Ishikawa (cell line): Measurements from ENCODE around the gene XXYLT1.

Experiments
- CEBPB ChIP-seq: IDR thresholded peaks from 2 replicates; pipeline ENCODE4 v1.6.1; 2012
- CREB1 ChIP-seq: IDR thresholded peaks from 2 replicates; pipeline ENCODE4 v1.6.1; 2012; ENCODE audit warnings: low read depth
- EGR1 ChIP-seq: IDR thresholded peaks from 2 replicates; pipeline ENCODE4 v1.6.1; 2012
- EP300 ChIP-seq: IDR thresholded peaks from 2 replicates; pipeline ENCODE4 v1.6.1; 2012; ENCODE audit warnings: borderline replicate concordance
- FOXM1 ChIP-seq: IDR thresholded peaks from 2 replicates; pipeline ENCODE4 v1.6.1; 2012; ENCODE audit warnings: low read depth, borderline replicate concordance
- MAX ChIP-seq: IDR thresholded peaks from 2 replicates; pipeline ENCODE4 v1.6.1; 2012
- NFIC ChIP-seq: IDR thresholded peaks from 2 replicates; pipeline ENCODE4 v1.6.1; 2012
- RAD21 ChIP-seq: IDR thresholded peaks from 2 replicates; pipeline ENCODE4 v1.6.1; 2012; ENCODE audit warnings: low read depth
- REST ChIP-seq: IDR thresholded peaks from 2 replicates; pipeline ENCODE4 v1.6.1; 2012; ENCODE audit warnings: low read depth, mild to moderate bottlenecking
- TAF1 ChIP-seq: IDR thresholded peaks from 2 replicates; pipeline ENCODE4 v1.6.1; 2012; ENCODE audit warnings: low read depth, mild to moderate bottlenecking
- TCF12 ChIP-seq: IDR thresholded peaks from 2 replicates; pipeline ENCODE4 v1.6.1; 2012; ENCODE audit warnings: low read depth
- TEAD4 ChIP-seq: IDR thresholded peaks from 2 replicates; pipeline ENCODE4 v1.6.1; 2012
- USF1 ChIP-seq: IDR thresholded peaks from 2 replicates; pipeline ENCODE4 v1.6.1; 2012
- YY1 ChIP-seq: IDR thresholded peaks from 2 replicates; pipeline ENCODE4 v1.6.1; 2012; ENCODE audit warnings: low read depth
- ZBTB7A ChIP-seq: IDR thresholded peaks from 2 replicates; pipeline ENCODE4 v1.6.1; 2012; ENCODE audit warnings: low read depth

Gene XXYLT1

DNA sequence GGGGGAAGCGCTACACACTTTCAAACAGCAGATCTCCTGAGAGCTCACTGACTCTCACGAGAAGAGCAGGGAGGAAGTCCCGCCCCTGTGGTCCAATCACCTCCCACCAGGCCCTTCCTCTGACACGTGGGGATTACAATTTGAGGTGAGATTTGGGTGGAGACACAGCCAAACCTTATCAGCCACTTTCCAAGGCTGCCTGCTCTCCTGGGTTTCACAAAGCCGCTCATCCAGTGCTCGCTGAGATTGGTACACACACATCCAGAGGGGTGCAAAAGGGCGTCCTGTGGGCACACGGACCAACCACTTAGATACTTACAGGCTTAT lies 23.1 kb downstream of the XXYLT1 start:
- TF ChIP-seq CEBPB = no peak
- TF ChIP-seq TAF1 = no peak
- TF ChIP-seq ZBTB7A = no peak

DNA sequence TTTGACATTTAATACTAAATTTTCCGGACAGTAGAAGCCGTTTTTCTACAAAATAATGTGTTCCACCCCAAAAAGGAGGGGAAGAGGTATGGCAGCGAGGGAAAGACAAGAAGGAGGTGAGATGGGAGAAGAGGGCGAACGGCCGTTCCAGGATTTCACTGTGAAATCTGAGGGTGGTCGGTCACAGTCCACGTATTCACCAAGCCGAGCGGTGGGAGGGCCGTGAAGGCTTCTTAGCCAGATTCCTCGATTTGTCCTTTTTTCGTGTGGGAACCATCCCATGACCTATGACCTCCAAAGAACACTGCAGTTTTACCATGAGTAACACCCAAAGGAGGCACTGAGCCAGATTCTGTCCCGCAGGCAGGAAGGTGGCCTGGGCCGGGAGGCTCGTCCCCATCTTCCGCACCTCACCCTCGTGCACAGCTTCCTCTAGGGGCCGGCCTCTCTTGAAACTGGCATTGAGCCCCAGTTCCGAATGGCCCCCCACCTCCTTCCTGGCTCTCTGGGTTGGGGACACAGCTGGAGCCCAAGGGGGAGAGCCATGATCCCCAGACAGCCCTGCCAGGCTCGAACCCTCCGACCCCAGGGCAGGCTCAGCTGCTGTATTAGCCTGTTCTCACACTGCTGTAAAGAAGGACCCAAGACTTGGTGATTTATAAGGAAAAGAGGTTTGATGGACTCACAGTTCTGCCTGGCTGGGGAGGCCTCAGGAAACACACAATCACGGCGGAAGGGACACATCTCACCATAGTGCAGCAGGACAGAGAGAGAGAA lies 23.7 kb downstream of the XXYLT1 start:
- no peak for TF ChIP-seq EP300
- no peak for TF ChIP-seq NFIC
- TF ChIP-seq TEAD4 = no peak
- TF ChIP-seq USF1 = no peak
- TF ChIP-seq FOXM1 = no peak
- no peak for TF ChIP-seq REST
- no peak for TF ChIP-seq MAX
- TF ChIP-seq TCF12 = no peak

- no peak for TF ChIP-seq RAD21
Measured at GRCh38 chr3:195246581-195246995, 24.4 kb downstream of the XXYLT1 start.

- TF ChIP-seq ZBTB7A (no peak), REST (no peak), FOXM1 (no peak), MAX (no peak), CEBPB (no peak)
Measured at GRCh38 chr3:195245531-195245951, 25.4 kb downstream of the XXYLT1 start.

GRCh38 chr3:195241592-195242355 lies 29.2 kb downstream of the XXYLT1 start:
- TF ChIP-seq FOXM1 (no peak), TEAD4 (no peak), EP300 (no peak), CEBPB (no peak), TCF12 (no peak), YY1 (no peak), EGR1 (no peak), RAD21 (no peak), REST (no peak), CREB1 (no peak), NFIC (no peak), MAX (no peak), TAF1 (no peak)
